Ascending aorta (tissue), 2 donors: ENCODE measurements around the gene RAPGEF4. TPM values are rescaled to one million over a fixed set of nuclear protein-coding genes. Genes with fewer than 3 reads are reported as not detected.

Experiments
- DNase-seq, 2 donors: peaks; one replicate each; pipeline ENCODE4 v3.0.0-alpha.2; 2019; ENCODE audit warnings: low spot score in 2 of 2
- H3K27ac ChIP-seq, 2 donors: fragments of 200-600 bp; sonication (generic); one replicate each; pipeline ENCODE4 v1.5.1; 2016 to 2017; ENCODE audit warnings: mild to moderate bottlenecking in 1 of 2
- H3K27me3 ChIP-seq: fragments of 200-600 bp; sonication (generic); one replicate; pipeline ENCODE4 v1.5.1; 2017
- H3K36me3 ChIP-seq, 2 donors: fragments of 200-600 bp; sonication (generic); one replicate each; pipeline ENCODE4 v1.5.1; 2016
- H3K4me1 ChIP-seq, 2 donors: fragments of 200-600 bp; sonication (generic); one replicate each; pipeline ENCODE4 v1.5.1; 2016 to 2017; ENCODE audit warnings: mild to moderate bottlenecking in 1 of 2
- H3K4me3 ChIP-seq, 2 donors: fragments of 200-600 bp; sonication (generic); one replicate each; pipeline ENCODE4 v1.5.1; 2016 to 2017; ENCODE audit warnings: mild to moderate bottlenecking in 1 of 2
- H3K9me3 ChIP-seq, 2 donors: fragments of 200-600 bp; sonication (generic); one replicate each; pipeline ENCODE4 v1.5.1; 2016
- CTCF ChIP-seq, 3 experiments: fragments of 200-600 bp in 2 of 3; fragments of 450-650 bp in 1 of 3; sonication (generic) in 2 of 3; IDR thresholded peaks; one replicate each; pipeline ENCODE4 v1.5.1; 2016 to 2019; ENCODE audit warnings: antibody characterized with exemption in 3 of 3, mild to moderate bottlenecking in 1 of 3, moderate library complexity in 1 of 3
- intact Hi-C: fragments of 100-400 bp; cut with DNase I; formaldehyde crosslinking; loops from one replicate; pipeline ENCODE4 v1.15.1; 2023
- total RNA-seq: library from RNA; depleted of rRNA; stranded (reverse); fragments of >200 nt; gene quantifications from one replicate; pipeline ENCODE4 v1.1.0, GENCODE V29; 2016

The RAPGEF4 gene
- total RNA-seq, 1 donor from 2014 or later: 79.9 TPM

- H3K27ac ChIP-seq: no peak overlapping the region
- H3K27me3 ChIP-seq: no peaks in the 10 kb centered on the region
- no peaks in the 10 kb centered on the region for H3K4me1 ChIP-seq
- DNase-seq: no peak
- no peaks in the 10 kb centered on the region for H3K9me3 ChIP-seq
- no peaks in the 10 kb centered on the region for H3K36me3 ChIP-seq
- intact Hi-C loops: no loop called here
- H3K4me3 ChIP-seq: no peak overlapping the region
- TF ChIP-seq CTCF (IDR thresholded peaks at IDR 0.05): no peak
These were observed 122.8 kb downstream of the RAPGEF4 start for GRCh38 chr2:172858473-172858745.

GRCh38 chr2:172859581-172860335, 124.1 kb downstream of the RAPGEF4 start:
- intact Hi-C loops: loop anchor here (10.0 kb wide), 2 partner anchors 355 to 1485 kb away; no protein-coding TSS in a partner anchor
- Histone ChIP-seq H3K4me1 (no peaks in the 10 kb centered on the region), H3K27me3 (no peaks in the 10 kb centered on the region), H3K9me3 (no peaks in the 10 kb centered on the region), H3K36me3 (no peaks in the 10 kb centered on the region), H3K4me3 (no peak overlapping the region), H3K27ac (no peak overlapping the region)
- no peak for DNase-seq
- no peak for TF ChIP-seq CTCF (IDR thresholded peaks at IDR 0.05)

- intact Hi-C loops: loop anchor here (10.0 kb wide), 2 partner anchors 354 to 1484 kb away; no protein-coding TSS in a partner anchor
- Histone ChIP-seq H3K4me3 (no peak overlapping the region), H3K4me1 (no peaks in the 10 kb centered on the region), H3K27ac (no peak overlapping the region), H3K36me3 (no peaks in the 10 kb centered on the region), H3K9me3 (no peaks in the 10 kb centered on the region), H3K27me3 (no peaks in the 10 kb centered on the region)
- TF ChIP-seq CTCF (IDR thresholded peaks at IDR 0.05): no peak
- DNase-seq: no peak
These were observed 124.7 kb downstream of the RAPGEF4 start for GRCh38 chr2:172860336-172860707.

- intact Hi-C loops: loop anchor here (10.0 kb wide), 2 partner anchors 354 to 1484 kb away; no protein-coding TSS in a partner anchor
- Histone ChIP-seq H3K27me3 (no peaks in the 10 kb centered on the region), H3K4me1 (no peaks in the 10 kb centered on the region), H3K4me3 (no peak overlapping the region), H3K9me3 (no peaks in the 10 kb centered on the region), H3K27ac (no peak overlapping the region), H3K36me3 (no peaks in the 10 kb centered on the region)
- no peak for TF ChIP-seq CTCF (IDR thresholded peaks at IDR 0.05)
- no peak for DNase-seq
These were observed 125.5 kb downstream of the RAPGEF4 start for GRCh38 chr2:172861098-172861497.

DNA sequence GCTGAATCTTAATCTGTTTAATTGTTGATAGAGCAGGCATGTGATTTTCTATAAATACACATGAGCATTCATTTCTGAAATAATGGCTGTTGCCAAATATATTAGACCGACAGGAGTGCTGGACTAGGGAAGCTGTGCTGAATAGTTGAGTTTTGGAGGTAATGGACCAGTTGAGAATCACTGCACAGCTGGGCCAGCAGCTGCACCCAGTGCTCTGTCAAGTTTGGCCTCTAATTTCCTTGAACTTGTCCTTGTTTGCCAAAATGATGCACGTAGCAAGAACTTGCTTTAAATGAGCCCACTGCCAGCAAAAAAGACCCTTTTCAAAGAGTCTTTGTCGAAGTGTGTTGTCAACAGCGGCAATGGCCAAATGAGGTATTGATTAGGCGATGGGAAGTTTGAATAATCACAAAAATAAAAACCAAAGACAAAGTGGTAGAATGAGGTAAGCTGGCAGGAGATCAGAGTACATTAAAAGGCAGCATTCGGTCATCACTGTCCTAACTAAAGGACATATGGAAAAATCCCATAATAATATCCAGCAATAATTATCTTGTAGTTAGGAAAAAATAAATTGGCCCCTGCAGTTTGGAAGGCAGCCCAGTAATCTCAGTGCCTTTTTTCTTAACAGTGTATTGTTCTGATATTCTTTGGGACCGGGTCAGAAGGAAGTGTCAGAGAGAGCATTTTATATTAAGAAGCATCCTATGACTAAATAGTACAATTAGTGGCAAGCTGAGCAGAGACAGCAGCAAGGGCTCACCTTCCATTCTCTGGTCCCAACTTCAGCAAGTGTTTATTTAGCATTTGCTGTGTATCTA, 126.2 kb downstream of the RAPGEF4 start:
- H3K36me3 ChIP-seq: no peaks in the 10 kb centered on the region
- DNase-seq: no peak
- no peaks in the 10 kb centered on the region for H3K27me3 ChIP-seq
- no peaks in the 10 kb centered on the region for H3K4me1 ChIP-seq
- TF ChIP-seq CTCF (IDR thresholded peaks at IDR 0.05): no peak
- H3K9me3 ChIP-seq: no peaks in the 10 kb centered on the region
- no peak overlapping the region for H3K27ac ChIP-seq
- H3K4me3 ChIP-seq: no peak overlapping the region
- intact Hi-C loops: loop anchor here (10.0 kb wide), 2 partner anchors 353 to 1483 kb away; no protein-coding TSS in a partner anchor
